Right lobe of liver (tissue), 6 donors: ENCODE results near the gene NOTCH4. TPM values are rescaled to one million over a fixed set of nuclear protein-coding genes. Genes with fewer than 3 reads are reported as not detected.
A peak's percentile ranks its signal among the peaks of the same experiment; 100 is the strongest.
"Not testable (repeated sequence)": the region's sequence is repeated elsewhere in the genome, so short reads cannot be mapped to it uniquely, and the experiment has no call there.

Experiments
- ATAC-seq, 4 donors: fragments of 200-7000 bp; cut with Tn5 transposase; one replicate each; pipeline ENCODE4 v1.9.1; 2020; ENCODE audit warnings: mild to moderate bottlenecking in 4 of 4, moderate library complexity in 4 of 4
- DNase-seq, 3 donors: peaks; one replicate each; pipeline ENCODE4 v3.0.0-alpha.2; 2020
- H3K27ac ChIP-seq, 3 donors: fragments of 200-600 bp; one replicate each; pipeline ENCODE4 v1.8.0; 2022
- H3K27me3 ChIP-seq, 2 donors: fragments of 200-600 bp; one replicate each; pipeline ENCODE4 v1.8.0; 2022
- H3K36me3 ChIP-seq, 4 donors: fragments of 200-600 bp; sonication (generic) in 1 of 4; one replicate each; pipeline versions ENCODE4 v1.5.1 to v1.8.0; 2017 to 2022; ENCODE audit warnings: control low read depth in 1 of 4
- H3K4me1 ChIP-seq, 4 donors: fragments of 200-600 bp; sonication (generic) in 1 of 4; one replicate each; pipeline versions ENCODE4 v1.5.1 to v1.8.0; 2017 to 2022; ENCODE audit warnings: control low read depth in 1 of 4
- H3K4me3 ChIP-seq, 3 donors: fragments of 200-600 bp; one replicate each; pipeline ENCODE4 v1.8.0; 2022
- H3K9me3 ChIP-seq, 4 donors: fragments of 200-600 bp; sonication (generic) in 1 of 4; one replicate each; pipeline versions ENCODE4 v1.5.1 to v1.8.0; 2017 to 2022; ENCODE audit warnings: control low read depth in 1 of 4
- CTCF ChIP-seq, 4 donors: fragments of 200-600 bp in 3 of 4; fragments of 450-650 bp in 1 of 4; IDR thresholded peaks; one replicate each; pipeline versions ENCODE4 v1.5.1 to v1.8.0; 2016 to 2022; ENCODE audit warnings: antibody characterized with exemption in 4 of 4, mild to moderate bottlenecking in 2 of 4
- POLR2A ChIP-seq: fragments of 450-650 bp; IDR thresholded peaks from one replicate; pipeline ENCODE4 v1.6.1; 2017; ENCODE audit warnings: antibody characterized with exemption, mild to moderate bottlenecking
- WGBS: methylation state at CpG from one replicate; pipeline ENCODE4 v1.1.6; 2018; ENCODE audit warnings: low coverage, low lambda C conversion rate; ENCODE audit not compliant: insufficient coverage; ENCODE audit errors: missing lambda C conversion rate; 5-methylcytosine and 5-hydroxymethylcytosine counted together
- intact Hi-C, 2 donors: fragments of 100-400 bp; cut with DNase I; formaldehyde crosslinking; loops; one replicate each; pipeline versions ENCODE4 v1.11.2 to v1.14.1; 2022
- long read RNA-seq: library from polyadenylated mRNA; unstranded; transcript quantifications from one replicate; pipeline ENCODE4 v2.0.0, GENCODE V29; 2019
- total RNA-seq, 6 experiments: library from RNA; depleted of rRNA in 2 of 6; stranded (reverse); fragments of >200 nt in 2 of 6; fragmentation: NEBNext Ultra II Directional in 3 of 6; extraction: Animal tissue kit (Norgen Biotek cat#: 25700) in 3 of 6; gene quantifications; one replicate each; pipeline versions ENCODE4 v1.1.0 to v1.2.4, GENCODE V29; 2016 to 2023
- donor health status: DM: no; HTN: yes; CAD: no.
- donor health status: DM: no; HTN: no; CAD: no.
- donor health status: DM: no; HTN: no; CAD: no.
- donor health status: DM: no; HTN: yes; CAD: no.
- donor health status: DM: no; HTN: yes; CAD: no.

Gene NOTCH4
- total RNA-seq, result 10 to 100 TPM in 2 of 6 experiments, 1 to 10 TPM in 4; 6.6 to 16.5 (median 8.9) TPM
- long read RNA-seq, partial matches to known transcripts, result 0 of 1 reads
- long read RNA-seq, other reads (novel, unspliced or antisense), result 0 of 1 reads

GRCh38 chr6:32223258-32224235, at the start of gene NOTCH4:
TSS of gene NOTCH4 (minus strand) at chr6:32224067. CDS start at chr6:32223928, 139 bp downstream.
- Histone ChIP-seq H3K4me1 (no peaks in the 10 kb centered on the region), H3K36me3 (no peaks in the 10 kb centered on the region), H3K4me3 (peak within 1 kb of the TSS; percentile 7 to 25 (median 19)), H3K27ac (peak within 1 kb of the TSS in 1 of 3 donors; percentile 43), H3K27me3 (no peaks in the 10 kb centered on the region), H3K9me3 (no peaks in the 10 kb centered on the region)
- peak in 2 of 3 donors; percentile 53 to 55 for DNase-seq
- peak; percentile 68 to 80 (median 74) for ATAC-seq
- intact Hi-C loops, result no loop called here
- WGBS, result 37% methylated on average over 18 of the region's 20 CpGs
- TF ChIP-seq CTCF (IDR thresholded peaks at IDR 0.05), result no peak
- no peak for TF ChIP-seq POLR2A

DNA sequence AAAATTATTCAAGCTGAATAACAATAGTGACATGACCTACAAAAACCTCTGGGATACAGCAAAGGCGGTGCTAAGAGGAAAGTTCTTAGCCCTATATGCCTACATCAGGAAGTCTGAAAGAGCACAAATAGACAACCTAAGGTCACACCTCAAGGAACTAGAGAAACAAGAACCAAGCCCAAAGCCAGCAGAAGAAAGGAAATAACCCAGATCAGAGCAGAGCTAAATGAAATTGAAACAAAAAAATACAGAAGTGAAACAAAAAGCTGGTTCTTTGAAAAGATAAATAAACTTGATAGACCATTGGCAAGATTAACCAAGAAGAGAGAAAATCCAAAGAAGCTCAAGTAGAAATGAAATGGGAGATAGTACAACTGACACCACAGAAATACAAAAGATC, 47.6 kb upstream of the NOTCH4 start:
- no peak for DNase-seq
- ATAC-seq, result no peak
- no peaks in the 10 kb centered on the region for H3K27me3 ChIP-seq
- no peak overlapping the region for H3K27ac ChIP-seq
- no peaks in the 10 kb centered on the region for H3K36me3 ChIP-seq
- WGBS, result 80% methylated on average over 1 of the region's 1 CpG
- TF ChIP-seq CTCF (IDR thresholded peaks at IDR 0.05) (no peak), POLR2A (no peak)
- H3K4me3 ChIP-seq, result no peak overlapping the region
- no peaks in the 10 kb centered on the region for H3K9me3 ChIP-seq
- intact Hi-C loops, result no loop called here
- H3K4me1 ChIP-seq, result no peaks in the 10 kb centered on the region

DNA sequence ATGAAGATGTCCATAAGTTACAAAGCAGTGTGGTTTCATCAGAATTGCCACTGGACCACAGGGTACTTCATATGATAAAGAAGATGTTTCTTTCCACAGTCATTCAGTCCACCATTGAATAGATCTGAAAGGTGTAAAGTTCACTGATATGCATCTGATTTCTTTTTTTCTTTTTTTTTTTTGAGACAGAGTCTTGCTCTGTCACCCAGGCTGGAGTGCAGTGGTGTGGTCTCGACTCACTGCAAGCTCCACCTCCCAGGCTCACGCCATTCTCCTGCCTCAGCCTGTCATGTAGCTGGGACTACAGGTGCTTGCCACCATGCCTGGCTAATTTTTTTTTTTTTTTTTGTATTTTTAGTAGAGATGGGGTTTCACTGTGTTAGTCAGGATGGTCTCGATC, 44.6 kb upstream of the NOTCH4 start:
- ATAC-seq, H3K36me3 ChIP-seq, DNase-seq, intact Hi-C loops, H3K4me1 ChIP-seq, H3K27ac ChIP-seq, H3K27me3 ChIP-seq, H3K9me3 ChIP-seq, H3K4me3 ChIP-seq: not testable (repeated sequence)
- 51% methylated on average over 3 of the region's 3 CpGs for WGBS

DNA sequence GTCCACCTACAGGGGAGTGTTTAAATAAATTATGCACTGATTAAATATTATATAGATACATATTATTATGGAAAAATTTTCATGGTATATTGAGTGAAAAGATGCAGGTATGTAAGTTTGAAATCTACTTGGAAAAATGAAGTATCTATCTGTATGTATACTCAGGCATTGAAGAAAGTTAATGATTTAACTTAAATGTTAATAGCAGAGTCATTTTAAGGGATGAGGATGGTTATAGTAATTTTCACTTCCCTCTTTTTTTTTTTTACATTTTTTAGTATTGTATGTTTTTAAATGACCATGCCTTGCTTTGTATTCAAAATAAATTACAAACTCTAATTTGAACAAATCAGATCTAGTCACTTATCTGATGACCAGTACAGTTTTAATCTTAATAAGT, 43.2 kb upstream of the NOTCH4 start:
- Histone ChIP-seq H3K4me1 (no peaks in the 10 kb centered on the region), H3K27me3 (no peaks in the 10 kb centered on the region), H3K36me3 (no peaks in the 10 kb centered on the region), H3K4me3 (no peak overlapping the region), H3K9me3 (no peaks in the 10 kb centered on the region), H3K27ac (no peak overlapping the region)
- no peak for TF ChIP-seq POLR2A
- TF ChIP-seq CTCF (IDR thresholded peaks at IDR 0.05), result no peak
- DNase-seq (no peak), ATAC-seq (no peak)
- intact Hi-C loops, result no loop called here

DNA sequence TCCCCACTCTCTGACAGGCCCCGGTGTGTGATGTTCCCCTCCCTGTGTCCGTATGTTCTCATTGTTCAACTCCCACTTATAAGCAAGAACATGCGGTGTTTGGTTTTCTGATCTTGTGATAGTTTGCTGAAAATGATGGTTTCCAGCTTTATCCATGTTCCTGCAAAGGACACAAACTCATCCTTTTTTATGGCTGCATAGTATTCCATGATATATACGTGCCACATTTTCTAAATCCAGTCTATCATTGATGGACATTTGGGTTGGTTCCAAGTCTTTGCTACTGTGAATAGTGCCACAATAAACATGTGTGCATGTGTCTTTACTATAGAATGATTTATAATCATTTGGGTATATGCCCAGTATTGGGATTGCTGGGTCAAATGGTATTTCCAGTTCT, 33.4 kb upstream of the NOTCH4 start:
- H3K9me3 ChIP-seq, H3K4me1 ChIP-seq, H3K4me3 ChIP-seq, ATAC-seq, intact Hi-C loops, H3K36me3 ChIP-seq, DNase-seq, H3K27me3 ChIP-seq, H3K27ac ChIP-seq: not testable (repeated sequence)
- 93% methylated on average over 4 of the region's 4 CpGs for WGBS
